AG04450 (cell line): ENCODE results near the gene WNT7B. TPM values are rescaled to one million over a fixed set of nuclear protein-coding genes. Genes with fewer than 3 reads are reported as not detected.

Experiments used
- CTCF ChIA-PET: fragments of 300-600, 350-600 bp; formaldehyde crosslinking; extraction: SDS; loops from one replicate; lab custom pipeline; 2022; ENCODE audit warnings: antibody characterized with exemption, inconsistent platforms; lab: Charles Lee
- POLR2A ChIA-PET: fragments of 350-600 bp; formaldehyde crosslinking; extraction: SDS; loops from one replicate; lab custom pipeline; 2021; ENCODE audit warnings: antibody characterized with exemption, inconsistent platforms; lab: Yijun Ruan, JAX
- DNase-seq: peaks from one replicate; pipeline ENCODE4 v3.0.0-alpha.2; 2011; ENCODE audit warnings: low read depth, low spot score
- H3K27ac ChIP-seq: one replicate; pipeline ENCODE4 v1.5.1; 2012; ENCODE audit warnings: low read depth, low read length, control low read depth
- H3K27me3 ChIP-seq: one replicate; pipeline ENCODE4 v1.6.0; 2012; ENCODE audit warnings: low read length; ENCODE audit not compliant: control insufficient read depth, insufficient read depth
- H3K4me3 ChIP-seq: 2 replicates; pipeline ENCODE4 v1.5.1; 2011; ENCODE audit warnings: mild to moderate bottlenecking, low read depth, low read length, control low read depth
- H3K9me3 ChIP-seq: 2 replicates; pipeline ENCODE4 v1.5.1; 2012; ENCODE audit warnings: low read length; ENCODE audit not compliant: control insufficient read depth, insufficient read depth
- polyA plus RNA-seq: library from polyadenylated mRNA; depleted of rRNA; stranded (reverse); fragments of >200 nt; gene quantifications from 2 replicates; pipeline ENCODE4 v1.2.3, GENCODE V29; 2011
- TF ChIP-seq, protein P1 (sequence below): IDR thresholded peaks from 2 replicates; pipeline ENCODE4 v1.5.1; 2011; ENCODE audit warnings: low read depth, low read length, control low read depth, inconsistent platforms

The WNT7B gene
- polyA plus RNA-seq, 1 experiment: 0.56 TPM

DNA sequence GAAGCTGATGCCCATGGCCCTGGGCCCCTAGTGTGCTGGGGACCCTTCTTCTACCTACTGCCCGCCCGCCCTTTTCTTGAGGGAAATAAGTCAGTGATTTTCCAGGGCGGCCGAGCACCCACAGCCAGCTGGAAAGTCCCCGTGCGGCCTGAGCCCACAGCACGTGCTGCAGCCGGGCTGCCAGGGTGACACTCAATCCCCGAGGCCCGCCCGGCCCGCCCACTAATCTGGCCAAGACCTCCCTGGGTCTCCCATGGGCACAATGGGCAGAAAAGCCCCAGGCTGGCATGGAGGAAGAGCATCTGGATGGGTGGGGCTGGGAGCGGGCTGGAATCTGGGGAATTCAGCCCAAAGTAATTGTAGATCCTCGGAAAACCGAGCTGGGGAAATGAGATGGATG, 24.8 kb downstream of the WNT7B start:
- Histone ChIP-seq H3K27ac (no peak overlapping the region), H3K27me3 (no peaks in the 10 kb centered on the region), H3K9me3 (no peaks in the 10 kb centered on the region; the same call in 1 of the 2 replicates), H3K4me3 (no peak overlapping the region)
- no peak for DNase-seq
- ChIA-PET POLR2A (no interaction called here), CTCF (no interaction called here)
- TF ChIP-seq, protein P1, sequence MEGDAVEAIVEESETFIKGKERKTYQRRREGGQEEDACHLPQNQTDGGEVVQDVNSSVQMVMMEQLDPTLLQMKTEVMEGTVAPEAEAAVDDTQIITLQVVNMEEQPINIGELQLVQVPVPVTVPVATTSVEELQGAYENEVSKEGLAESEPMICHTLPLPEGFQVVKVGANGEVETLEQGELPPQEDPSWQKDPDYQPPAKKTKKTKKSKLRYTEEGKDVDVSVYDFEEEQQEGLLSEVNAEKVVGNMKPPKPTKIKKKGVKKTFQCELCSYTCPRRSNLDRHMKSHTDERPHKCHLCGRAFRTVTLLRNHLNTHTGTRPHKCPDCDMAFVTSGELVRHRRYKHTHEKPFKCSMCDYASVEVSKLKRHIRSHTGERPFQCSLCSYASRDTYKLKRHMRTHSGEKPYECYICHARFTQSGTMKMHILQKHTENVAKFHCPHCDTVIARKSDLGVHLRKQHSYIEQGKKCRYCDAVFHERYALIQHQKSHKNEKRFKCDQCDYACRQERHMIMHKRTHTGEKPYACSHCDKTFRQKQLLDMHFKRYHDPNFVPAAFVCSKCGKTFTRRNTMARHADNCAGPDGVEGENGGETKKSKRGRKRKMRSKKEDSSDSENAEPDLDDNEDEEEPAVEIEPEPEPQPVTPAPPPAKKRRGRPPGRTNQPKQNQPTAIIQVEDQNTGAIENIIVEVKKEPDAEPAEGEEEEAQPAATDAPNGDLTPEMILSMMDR: no peak

DNA sequence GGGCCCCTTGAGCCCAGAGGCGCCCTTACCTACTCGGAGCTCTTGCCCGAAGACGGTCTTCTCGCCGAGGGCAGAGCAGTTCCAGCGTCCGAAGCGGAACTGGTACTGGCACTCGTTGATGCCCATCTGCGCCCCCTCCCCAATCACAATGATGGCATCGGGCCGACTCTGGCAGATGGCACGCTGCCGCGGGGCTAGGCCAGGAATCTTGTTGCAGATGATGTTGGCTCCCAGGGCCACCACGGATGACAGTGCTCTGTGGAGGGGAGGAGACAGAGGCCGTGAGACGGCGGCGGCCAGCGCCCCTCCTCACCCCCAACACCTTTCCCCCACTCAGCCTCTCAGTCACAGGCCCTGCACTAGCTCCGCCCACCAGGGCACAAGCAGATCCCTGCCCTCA, 27.1 kb downstream of the WNT7B start:
- TF ChIP-seq, protein P1: no peak
- ChIA-PET CTCF (no interaction called here), POLR2A (no interaction called here)
- no peaks in the 10 kb centered on the region for H3K27me3 ChIP-seq
- H3K4me3 ChIP-seq: no peak overlapping the region
- H3K9me3 ChIP-seq: no peaks in the 10 kb centered on the region; the same call in 1 of the 2 replicates
- no peak for DNase-seq
- no peak overlapping the region for H3K27ac ChIP-seq

DNA sequence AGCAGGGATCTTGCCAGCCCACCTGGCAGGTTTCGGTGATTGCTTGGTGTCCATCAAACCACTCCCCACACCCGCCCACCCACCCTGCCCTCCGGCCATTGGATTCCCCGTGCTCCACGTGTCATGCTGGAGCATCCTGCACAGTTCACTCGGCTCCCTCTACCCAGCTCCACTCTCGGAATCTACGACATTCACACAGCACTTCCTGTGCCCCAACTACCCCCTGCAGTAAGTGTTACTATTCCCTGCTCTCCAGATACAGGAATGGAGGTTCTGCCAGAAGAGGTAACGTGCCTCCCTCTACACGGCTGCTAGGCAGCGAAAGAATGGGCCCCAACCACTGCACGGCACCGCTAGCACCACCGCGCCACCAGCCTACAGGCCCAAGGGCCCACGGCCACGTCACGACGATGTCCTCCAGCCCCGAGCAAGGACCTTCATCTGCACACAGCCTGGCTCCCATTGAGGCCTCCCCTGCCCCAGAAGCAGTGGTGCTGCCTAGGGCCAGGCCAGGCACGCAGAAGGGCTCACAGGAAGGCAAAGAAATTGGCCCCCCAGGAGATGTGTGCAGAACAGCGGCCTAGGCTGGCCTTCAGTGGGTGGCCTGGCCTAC, 27.6 kb downstream of the WNT7B start:
- no peak overlapping the region for H3K27ac ChIP-seq
- no peaks in the 10 kb centered on the region; the same call in 1 of the 2 replicates for H3K9me3 ChIP-seq
- no peak overlapping the region for H3K4me3 ChIP-seq
- POLR2A ChIA-PET: no interaction called here
- no peaks in the 10 kb centered on the region for H3K27me3 ChIP-seq
- TF ChIP-seq, protein P1: no peak
- CTCF ChIA-PET: no interaction called here
- DNase-seq: no peak

DNA sequence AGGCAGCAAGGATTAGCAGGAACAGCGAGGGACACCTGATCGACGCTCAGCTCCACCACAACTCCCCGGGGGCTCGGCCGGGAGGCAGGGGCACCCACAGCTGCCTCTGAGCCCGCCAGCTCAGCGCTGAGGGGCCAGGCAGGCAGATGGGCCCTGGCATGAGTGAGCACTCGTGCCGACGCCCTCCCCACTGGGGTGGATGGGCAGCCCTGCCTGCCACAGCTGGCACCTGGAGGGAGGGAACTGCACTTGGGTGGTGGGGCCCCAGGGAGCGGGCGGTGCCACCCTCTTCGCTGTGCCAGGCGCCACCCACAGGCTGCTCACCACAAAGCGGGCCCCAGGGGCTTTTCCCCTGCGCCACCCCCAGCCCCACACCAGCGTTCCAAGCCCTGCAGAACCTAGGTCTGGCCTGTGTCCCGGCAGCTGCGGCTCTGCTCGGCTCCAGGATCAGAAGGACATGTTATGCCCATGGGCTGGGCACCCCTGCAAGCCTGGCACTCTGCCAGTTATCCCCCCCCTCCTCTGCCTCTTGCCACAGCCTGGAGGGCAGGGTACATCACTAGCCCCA, 28.8 kb downstream of the WNT7B start:
- Histone ChIP-seq H3K4me3 (no peak overlapping the region), H3K9me3 (no peaks in the 10 kb centered on the region; the same call in 1 of the 2 replicates), H3K27ac (no peak overlapping the region), H3K27me3 (no peaks in the 10 kb centered on the region)
- TF ChIP-seq, protein P1: no peak
- CTCF ChIA-PET: interaction anchor here (0.6 to 0.9 kb wide), 3 partner anchors 30 to 226 kb away, joined by 3 to 10 read pairs (median 6); no protein-coding TSS in a partner anchor
- DNase-seq: no peak
- POLR2A ChIA-PET: no interaction called here
